GM21528 (cell line): ENCODE data around the gene GLIS1.

Experiments used
- ATAC-seq: cut with Tn5 transposase; IDR thresholded peaks from one replicate; pipeline ENCODE4 v1.9.1; 2021; ENCODE audit warnings: mild to moderate bottlenecking, moderate library complexity; ENCODE audit not compliant: unreplicated experiment, low FRiP score

GLIS1 gene

DNA sequence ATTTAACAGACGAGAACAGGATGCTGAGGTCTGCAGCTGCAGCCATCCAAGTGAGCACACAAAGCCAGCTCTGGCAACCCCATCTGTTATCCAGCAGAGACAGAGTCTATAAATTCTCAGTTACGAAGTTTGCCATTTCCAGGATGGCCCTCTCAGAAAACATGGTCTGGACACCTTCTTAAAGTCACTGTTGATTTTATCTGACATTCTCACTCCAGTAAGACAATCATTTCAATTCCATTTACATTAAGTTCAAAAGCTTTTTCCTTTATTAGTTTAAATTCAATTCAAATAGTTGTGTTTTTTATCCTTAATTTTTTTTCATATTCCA lies 154.2 kb downstream of the GLIS1 start:
- ATAC-seq = no peak

DNA sequence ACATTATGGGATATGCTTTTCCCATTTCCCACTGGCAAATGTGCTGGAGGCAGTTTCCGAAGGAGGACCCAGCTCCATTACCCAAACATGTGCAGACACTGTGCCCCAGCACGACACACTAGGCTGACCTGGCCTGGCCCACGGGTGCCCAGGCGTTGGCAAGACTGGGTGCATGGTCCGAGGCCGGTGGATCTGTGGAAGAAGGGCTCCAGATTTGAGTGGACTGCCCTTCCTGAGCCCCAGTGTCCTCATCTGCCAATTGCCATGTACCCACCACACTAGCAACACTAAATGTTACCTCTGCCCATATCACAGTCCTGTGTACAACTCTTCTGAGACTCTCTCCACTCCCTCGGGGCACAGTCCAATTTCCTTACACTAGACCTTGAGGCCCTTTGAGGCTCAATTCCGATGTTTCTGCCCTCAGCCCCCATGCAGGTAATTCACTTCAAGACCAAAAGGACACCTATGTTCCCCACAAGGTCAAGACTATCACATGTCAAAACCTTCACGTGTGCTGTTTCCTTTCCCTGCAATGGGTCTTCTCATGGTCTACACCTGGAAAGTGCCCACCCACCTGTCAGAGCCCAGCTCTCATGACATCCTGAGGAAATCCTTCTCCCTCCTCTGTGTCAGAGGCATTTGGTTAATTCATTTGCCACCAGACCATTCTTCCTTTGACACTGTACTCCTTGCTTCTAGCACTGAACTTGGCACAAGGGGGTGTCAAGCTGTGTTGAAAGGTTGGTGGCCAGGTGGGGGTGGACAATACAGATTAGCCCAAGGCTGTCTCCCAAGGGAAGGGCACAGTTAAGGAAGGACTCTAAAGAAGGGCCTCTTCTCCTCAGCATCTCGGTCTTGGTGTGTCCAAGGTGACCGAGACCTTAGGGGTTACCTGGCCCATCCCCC lies 154.8 kb downstream of the GLIS1 start:
- ATAC-seq = no peak

DNA sequence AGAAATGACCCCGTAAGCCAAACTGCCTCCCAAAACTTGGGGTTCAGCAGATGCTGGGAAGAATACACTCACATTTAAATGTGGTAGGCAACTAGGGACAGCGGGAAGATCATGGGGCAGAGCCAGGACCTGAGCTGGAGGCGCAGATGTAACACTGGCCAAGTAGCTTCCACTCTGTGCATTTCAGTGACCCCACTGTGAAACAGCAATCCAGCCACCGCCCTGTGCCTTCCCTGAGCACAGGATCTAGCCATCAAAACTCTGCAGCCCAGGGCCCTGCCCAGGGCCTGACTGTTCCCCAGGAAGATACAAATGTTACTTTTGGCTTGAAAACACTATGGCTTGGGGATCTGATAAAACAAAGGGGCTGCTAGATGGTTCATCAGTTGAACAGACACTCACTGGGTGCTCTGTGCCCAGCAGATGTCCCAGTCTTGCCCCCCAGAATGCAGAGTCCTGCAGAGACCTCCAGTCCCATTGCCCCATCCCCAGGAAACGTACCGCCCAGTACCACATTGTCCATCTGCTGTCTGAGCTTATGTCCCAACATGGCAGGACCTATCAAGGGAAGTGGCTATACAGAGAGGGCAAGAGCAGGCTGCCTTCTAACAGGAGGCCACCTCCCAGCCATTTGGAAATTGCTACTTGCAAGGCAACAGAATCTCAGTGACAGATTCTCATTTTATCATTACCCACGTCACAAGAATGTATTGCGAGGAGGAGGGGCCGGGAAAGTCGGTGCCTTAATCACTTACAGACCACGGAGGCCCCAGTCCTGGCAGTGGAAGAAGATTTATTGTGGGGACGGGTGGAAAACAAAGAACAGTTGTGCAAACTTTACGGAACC lies 155.7 kb downstream of the GLIS1 start:
- ATAC-seq = no peak

DNA sequence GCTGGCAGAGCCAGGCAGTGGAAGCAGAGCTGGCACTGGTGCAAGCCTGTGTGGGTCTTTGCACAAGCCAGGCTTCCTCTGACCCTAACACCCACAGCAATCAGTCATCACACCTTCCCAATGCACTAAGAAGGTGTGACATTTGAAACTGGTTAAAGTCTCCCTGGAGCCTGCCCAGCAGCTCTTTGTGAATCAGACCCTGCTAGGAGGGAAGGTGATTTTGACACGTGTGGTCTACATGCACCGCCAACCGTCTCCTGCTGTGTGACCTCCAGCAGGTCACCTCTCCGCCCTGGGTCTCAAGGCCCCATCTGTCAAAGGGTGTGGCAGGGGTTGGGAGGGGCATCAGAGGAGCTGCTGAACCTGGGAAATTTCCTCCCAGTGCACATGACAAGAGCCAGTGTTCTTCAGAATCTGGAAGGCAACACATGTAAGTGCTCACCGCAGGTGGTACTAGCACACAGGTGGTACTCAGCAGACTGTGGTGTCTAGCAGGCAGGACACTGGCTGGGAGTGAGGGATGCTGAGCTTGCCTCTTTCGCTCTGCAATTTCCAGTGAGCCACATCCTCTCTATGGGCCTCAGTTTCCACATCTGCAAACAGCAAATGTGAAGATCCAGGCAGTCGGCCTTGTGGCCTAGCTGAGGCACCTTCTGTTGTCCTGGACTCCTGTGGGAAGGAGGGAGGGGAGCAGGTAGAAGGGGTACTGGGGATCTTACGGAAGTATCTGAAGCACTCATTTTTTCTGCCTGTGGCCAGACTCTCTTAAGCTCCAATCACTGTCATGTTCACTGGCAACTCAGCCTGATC lies 156.5 kb downstream of the GLIS1 start:
- ATAC-seq = no peak

DNA sequence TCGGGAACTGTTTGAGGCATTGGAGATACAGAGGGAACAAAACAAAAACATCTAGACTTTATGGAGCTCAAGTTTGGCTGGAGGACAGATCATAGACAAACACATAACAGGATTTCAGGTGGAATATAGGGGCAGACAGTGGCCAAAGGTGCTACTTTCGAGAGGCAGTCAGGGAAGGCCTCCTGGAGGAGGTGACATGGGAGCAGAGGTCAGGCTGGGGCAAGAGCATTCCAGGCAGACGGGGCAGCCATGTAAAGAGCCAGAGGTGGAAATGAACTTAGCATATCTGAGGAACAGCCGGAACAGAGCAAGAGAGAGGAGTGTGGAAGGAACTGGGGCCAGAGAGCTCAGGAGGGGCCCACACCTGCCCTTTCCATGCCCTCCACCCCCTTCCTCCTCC lies 157.5 kb downstream of the GLIS1 start:
- no peak for ATAC-seq

DNA sequence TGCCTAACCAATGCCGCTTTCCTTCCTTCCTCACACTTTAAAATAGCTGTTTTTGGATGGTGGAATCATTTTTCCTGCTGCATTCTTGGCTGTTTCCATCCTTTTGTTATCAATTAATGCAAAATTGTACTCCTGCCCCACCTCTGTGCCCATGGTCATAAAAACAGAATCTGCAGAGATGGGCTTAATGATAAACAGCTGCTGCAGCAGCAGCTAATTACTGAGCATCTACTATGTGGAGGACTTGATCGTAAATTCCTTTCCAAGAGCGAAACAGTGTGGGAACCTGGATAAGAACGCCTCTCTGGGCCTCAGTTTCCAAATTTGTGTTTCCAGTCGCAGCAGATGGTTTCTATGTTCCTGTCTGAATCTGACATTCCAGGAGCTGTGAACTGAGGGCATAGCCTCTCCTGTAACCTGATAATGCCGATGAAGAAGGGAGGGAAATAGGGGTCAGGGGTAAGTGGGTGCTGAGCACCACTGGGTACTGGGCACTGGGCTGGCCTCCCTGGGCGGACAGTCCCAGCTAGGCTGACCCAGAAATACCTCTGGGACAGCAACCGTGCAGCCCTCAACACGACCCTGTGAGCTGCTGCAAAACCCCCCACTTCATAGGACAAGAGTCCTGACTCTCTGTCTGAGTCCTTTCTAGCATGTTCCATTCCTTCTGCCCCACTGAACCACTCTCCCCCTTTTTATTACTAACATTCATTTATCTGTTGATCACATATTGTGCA lies 158.1 kb downstream of the GLIS1 start:
- ATAC-seq = no peak

DNA sequence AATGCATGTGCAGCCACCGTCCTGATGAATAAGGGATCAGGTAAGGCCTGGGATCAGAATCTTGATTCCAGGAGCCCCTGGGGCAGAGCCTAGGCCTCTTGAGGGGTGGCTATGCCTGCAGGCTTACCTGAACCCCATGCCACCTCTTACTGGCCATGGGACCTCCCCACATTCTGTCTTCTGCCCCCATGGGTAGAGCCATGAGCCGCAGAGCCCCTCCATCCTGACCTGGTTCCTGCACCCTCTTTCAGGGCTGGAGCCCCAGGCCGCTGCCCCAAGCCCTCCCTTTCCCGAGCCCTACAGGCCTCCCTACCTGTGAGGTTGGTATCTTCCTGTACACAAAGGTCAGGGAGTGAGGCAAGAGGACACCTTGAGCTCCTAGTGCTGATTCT lies 159.0 kb downstream of the GLIS1 start:
- no peak for ATAC-seq

DNA sequence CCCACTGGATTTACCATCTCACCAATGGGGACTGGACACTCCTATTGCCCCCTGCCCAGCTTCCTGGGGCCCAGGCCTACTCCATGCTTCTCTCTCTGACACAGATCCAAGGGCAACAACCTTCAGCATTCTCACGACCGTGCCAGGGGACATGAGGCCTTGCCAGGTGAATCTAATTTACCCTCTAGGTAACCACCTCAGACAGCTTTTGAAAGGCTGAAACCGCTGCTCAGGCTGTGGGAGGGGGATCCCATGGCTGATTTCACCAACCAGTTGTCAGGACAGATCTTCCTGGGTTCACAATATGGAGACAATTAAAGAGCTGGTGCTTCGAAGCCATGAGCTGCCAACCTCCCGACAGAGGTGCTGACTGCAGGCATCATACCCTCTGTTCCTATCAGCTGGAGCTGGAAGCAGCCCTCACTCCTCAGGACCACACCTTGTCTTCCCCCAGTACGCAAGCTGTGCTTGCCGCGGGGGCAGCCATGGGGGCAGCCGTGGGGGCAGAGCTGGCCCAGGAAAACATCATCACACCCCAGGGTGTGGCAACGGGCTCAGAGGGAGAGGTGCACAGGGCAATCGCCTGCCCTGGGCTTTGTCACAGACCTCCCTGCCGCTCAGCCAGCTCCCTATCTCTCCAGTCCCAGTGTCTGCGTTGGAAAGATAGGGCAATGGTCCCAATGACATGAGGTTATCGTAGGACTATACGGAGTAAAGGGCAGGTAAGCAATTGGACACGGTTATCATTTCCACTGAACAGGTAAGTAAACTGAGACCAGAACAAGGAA lies 159.5 kb downstream of the GLIS1 start:
- no peak for ATAC-seq

DNA sequence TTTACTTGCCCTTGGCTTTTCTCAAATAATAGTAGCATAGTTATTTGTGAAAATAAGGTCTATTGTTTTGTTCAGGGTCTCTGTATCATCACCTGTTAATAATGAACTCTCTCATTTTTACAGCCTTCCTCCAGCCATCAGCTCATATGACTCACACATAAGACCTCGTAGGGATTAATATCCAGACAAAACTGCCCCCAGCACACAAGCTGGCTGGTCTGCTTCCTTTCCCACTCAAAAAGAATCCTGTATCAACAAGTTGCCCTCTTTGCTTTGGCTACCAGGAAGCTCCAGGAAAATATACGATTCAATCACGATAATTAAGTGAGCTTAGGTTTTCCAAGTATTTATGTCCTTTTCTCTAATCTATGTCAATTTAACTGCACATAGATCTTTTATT lies 160.6 kb downstream of the GLIS1 start:
- ATAC-seq = no peak

DNA sequence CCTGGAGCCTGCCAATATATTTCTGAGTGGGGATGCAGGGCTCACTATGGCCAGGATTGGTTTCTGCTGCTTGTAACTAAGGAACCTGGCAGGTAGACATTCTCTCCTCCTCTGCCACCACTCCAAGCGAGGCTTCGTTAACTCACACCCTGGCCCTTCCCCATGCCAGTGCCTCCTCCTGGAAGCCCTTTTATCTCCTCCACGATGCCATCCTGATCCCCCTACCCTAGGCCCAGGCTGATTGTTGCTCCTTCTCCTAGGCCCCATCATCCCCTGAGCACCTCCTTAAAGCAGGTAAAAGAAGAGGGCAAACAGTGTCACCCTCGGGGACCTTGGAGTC lies 161.2 kb downstream of the GLIS1 start:
- ATAC-seq = no peak

DNA sequence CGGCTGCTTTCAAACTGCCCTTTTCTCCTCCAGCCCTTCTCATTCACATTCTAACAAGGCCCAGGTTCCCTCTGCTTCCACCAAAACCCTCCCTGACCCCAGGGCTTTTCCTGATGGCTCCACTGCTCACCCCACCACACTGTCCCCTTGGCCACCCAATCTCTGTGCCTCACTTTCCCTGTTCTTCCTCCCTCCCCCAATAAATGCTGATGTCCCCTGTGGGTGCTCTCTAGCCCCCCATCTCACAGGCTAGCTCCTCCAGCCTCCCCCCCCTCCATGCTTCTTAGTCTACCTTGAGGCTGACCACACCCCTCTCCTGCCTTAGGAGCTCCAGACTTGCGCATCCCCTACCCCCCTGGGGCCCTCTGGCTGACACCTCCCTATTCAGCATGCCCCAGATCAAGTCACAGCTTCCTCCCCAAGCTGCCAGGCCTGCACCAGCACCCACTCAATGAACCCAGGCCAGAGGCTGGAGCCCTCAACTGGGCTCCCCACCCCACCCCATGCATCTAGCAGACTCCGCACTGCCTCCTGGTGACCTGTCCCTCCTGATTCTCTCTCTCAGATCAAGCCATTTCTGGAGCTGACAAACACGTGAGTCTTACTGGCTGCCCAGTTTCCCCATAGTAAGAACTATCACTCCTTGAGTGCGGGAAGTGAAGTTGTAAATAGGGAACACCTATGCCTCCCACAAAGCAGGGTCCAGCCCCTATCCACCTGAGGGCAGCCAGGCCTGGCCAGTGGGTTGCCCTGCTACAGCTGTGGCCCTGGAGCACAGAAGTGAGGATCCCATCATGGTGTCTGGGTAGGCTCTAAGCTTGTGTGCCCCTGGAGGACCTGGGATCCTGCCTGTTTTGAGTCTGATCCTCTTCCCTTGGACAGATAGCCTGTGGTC lies 161.9 kb downstream of the GLIS1 start:
- ATAC-seq = no peak

DNA sequence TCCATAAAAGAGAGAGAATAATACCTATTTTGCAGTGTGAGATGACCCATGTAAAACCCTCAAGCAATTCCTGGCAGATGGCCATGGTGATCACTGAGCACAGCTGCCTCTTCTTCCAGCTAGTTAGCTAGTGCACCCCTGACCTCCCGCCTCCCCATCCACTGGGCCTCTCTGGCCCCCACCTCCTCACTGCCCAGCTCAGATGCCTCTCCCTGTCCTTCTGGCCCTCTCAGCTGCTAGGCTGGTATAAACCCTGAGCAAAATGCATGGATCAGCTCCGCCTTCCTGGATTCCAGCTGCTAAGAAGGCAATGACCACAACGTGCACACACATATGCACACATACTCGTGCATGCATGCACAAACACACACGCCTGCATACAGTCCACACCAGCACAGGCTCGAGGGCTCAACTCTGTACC lies 162.6 kb downstream of the GLIS1 start:
- no peak for ATAC-seq

DNA sequence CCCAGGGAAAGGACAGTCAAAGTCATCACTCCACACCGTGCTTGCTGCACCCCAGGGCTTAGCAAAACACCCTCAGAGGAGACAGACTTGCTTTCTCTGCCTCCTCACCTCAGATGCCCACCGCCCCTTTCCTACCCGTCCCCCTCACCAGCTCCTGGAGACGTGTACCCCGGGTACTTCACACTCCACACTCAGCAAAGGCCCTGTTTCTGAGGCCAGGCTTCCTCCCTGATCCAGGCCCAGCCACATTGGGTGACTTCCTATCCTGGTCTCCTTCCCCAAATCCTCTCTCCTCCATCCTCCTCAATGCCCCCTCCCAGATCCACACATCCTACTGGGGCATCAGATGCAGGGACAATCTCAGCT lies 163.0 kb downstream of the GLIS1 start:
- no peak for ATAC-seq

DNA sequence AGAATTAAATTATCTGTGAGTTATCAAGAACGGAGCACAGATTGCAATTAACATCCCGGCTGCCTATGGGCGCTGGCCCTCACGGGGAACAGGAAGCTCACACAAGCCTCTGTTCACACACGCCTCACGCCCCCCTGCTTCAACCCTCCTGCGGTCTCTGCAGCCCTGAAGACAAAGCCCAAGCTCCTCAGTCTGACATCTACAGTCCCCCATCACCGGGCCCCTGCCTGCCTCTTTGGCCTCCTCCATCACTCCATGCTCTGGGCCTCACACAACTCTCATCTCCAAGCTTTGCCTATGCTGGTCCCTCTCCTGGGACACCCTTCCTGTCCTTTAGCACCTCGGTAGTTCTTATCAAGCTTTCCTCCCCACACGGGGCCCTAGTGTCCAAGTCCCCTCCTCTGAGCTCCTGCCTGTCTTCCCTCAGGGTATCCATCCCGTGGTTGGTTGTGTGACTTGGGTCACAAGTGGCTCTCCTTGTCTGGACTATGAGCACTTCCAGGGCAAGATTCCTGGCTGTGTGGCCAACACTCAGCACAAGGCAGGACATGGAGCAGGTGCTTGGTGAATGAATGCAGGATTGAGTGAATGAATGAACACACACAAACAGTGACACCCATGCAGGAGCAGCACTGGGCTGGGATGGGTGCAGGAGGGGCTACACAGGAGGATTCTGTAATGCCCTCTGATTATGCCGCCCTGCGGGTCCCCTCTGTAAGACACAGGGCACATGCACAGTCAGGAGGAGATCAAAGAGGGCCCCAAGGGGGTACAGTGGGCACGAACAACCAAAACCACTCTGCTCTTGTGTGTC lies 163.6 kb downstream of the GLIS1 start:
- no peak for ATAC-seq

DNA sequence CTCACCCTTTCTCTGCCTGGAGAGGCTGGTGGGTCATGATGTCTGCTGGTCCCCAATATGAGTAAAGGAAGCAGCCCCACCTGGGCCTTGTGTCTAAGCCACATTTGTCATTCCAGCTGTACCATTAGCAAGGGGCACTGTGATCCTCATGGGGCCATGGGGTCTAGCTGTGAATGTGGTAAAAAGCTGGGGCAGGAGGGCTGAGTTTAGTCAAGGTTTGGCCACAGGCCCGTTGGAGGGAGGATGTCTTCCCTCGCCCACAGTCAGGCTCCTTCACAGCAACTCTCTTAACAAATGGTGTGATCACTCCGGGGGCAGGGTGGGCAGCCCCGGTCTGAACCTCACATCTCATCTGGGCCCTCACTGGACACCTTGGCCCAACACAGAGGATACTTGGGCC lies 164.3 kb downstream of the GLIS1 start:
- ATAC-seq = no peak

DNA sequence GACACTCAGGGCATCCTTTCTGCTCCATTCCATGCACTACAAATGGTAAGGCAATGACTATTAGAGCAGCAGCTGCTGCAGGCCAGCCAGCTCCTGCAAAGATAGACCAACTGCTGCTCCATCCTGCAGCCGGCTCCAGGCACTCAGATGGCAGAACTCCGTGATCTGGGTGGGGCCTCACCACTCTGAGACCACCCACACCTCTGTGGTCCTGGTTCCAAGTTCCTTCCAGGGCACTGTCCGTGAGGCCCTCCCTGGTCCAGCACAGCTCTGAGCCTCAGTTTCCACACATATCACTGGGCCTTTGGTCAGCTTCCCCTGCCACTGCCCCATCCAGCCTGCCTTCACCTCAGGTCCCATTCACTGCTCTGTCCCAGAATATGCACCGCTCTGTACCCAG lies 165.0 kb downstream of the GLIS1 start:
- ATAC-seq = no peak

DNA sequence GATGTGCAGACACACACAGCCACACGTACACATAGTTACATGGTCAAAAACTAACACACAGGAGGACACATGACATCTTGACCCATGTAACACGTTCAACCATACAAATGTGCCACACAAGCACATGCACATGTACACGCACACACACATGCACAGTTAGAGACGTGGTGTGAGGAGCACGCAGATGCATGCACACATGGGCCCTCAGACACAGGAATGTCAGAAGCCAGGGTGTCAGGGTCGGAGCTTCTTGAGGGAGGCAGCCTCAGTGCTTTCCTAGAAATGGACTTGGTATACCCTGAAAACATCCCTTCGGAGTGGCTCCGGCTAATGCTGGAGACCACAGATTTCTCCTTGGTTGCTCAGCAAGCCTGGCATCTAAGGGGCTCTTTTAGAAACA lies 165.4 kb downstream of the GLIS1 start:
- no peak for ATAC-seq

DNA sequence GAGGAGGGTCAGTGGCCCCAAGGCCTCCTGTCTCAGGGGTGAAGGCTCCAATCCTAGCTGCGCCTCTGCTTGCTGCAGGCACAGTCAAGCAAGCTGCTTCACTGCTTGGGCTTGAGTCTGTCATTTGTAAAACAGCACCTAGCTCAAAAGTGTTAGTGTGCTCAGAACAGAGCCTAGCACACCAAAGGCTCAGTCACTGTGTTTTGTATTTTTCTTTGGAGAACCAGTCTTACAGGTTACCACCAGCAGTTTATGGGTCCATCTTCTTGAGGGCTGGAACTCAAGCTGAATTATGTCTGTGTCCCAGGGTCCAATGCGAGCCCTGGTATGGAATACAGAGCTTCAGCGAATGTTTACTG lies 166.2 kb downstream of the GLIS1 start:
- no peak for ATAC-seq
